Neutrophil (primary cell): ENCODE measurements around the gene KRTAP10-2.

Experiments
- H3K27ac ChIP-seq: fragments of 200-600 bp; sonication (generic); 2 replicates; pipeline ENCODE4 v1.5.1; 2016; ENCODE audit warnings: mild to moderate bottlenecking, moderate library complexity
- H3K27me3 ChIP-seq: fragments of 200-600 bp; sonication (generic); 2 replicates; pipeline ENCODE4 v1.6.0; 2016; ENCODE audit warnings: mild to moderate bottlenecking
- H3K36me3 ChIP-seq: fragments of 200-600 bp; sonication (generic); 2 replicates; pipeline ENCODE4 v1.5.1; 2017
- H3K4me1 ChIP-seq, 2 experiments: fragments of 200-600 bp in 1 of 2; sonication (generic) in 1 of 2; 1 replicate in 1 of 2; 2 replicates in 1 of 2; pipeline versions ENCODE4 v1.5.1 to v1.6.1; 2013 to 2016; ENCODE audit warnings: low read depth in 1 of 2, low read length in 1 of 2, mild to moderate bottlenecking in 1 of 2, moderate library complexity in 1 of 2; ENCODE audit not compliant: control insufficient read depth in 1 of 2, insufficient read depth in 1 of 2
- H3K4me3 ChIP-seq, 2 experiments: fragments of 200-600 bp in 1 of 2; sonication (generic) in 1 of 2; 1 replicate in 1 of 2; 2 replicates in 1 of 2; pipeline ENCODE4 v1.5.1; 2013 to 2016; ENCODE audit warnings: low read depth in 1 of 2, low read length in 1 of 2, mild to moderate bottlenecking in 1 of 2, moderate library complexity in 1 of 2
- H3K9me3 ChIP-seq: fragments of 200-600 bp; sonication (generic); 2 replicates; pipeline ENCODE4 v1.5.1; 2016
- CTCF ChIP-seq: fragments of 200-600 bp; sonication (generic); IDR thresholded peaks from 2 replicates; pipeline ENCODE4 v1.5.1; 2016; ENCODE audit warnings: antibody characterized with exemption

The KRTAP10-2 gene

GRCh38 chr21:44515359-44516165 is 35.7 kb downstream of the KRTAP10-2 start:
- no peak overlapping the region for H3K4me3 ChIP-seq
- H3K27ac ChIP-seq: peak overlapping the region; percentile 65
- peaks cover 27 to 52% of the 10 kb centered on the region in 2 experiments for H3K4me1 ChIP-seq
- no peaks in the 10 kb centered on the region for H3K36me3 ChIP-seq
- H3K27me3 ChIP-seq: peaks cover 6% of the 10 kb centered on the region
- no peak for TF ChIP-seq CTCF
- no peaks in the 10 kb centered on the region for H3K9me3 ChIP-seq

GRCh38 chr21:44514746-44515358 is 36.5 kb downstream of the KRTAP10-2 start:
- Histone ChIP-seq H3K27ac (peak overlapping the region; percentile 65), H3K4me1 (peaks cover 27 to 58% of the 10 kb centered on the region in 2 experiments), H3K9me3 (no peaks in the 10 kb centered on the region), H3K36me3 (no peaks in the 10 kb centered on the region), H3K27me3 (peaks cover 12% of the 10 kb centered on the region), H3K4me3 (no peak overlapping the region)
- TF ChIP-seq CTCF: no peak

- H3K36me3 ChIP-seq: no peaks in the 10 kb centered on the region
- H3K9me3 ChIP-seq: no peaks in the 10 kb centered on the region
- peaks cover 27 to 58% of the 10 kb centered on the region in 2 experiments for H3K4me1 ChIP-seq
- TF ChIP-seq CTCF: no peak
- H3K27ac ChIP-seq: peak overlapping the region; percentile 65
- peaks cover 16% of the 10 kb centered on the region for H3K27me3 ChIP-seq
- H3K4me3 ChIP-seq: no peak overlapping the region
Measured at GRCh38 chr21:44514218-44514520, 37.1 kb downstream of the KRTAP10-2 start.

GRCh38 chr21:44513389-44514217 is 37.7 kb downstream of the KRTAP10-2 start:
- Histone ChIP-seq H3K27me3 (peaks cover 21% of the 10 kb centered on the region), H3K4me1 (peaks cover 27 to 58% of the 10 kb centered on the region in 2 experiments), H3K9me3 (no peaks in the 10 kb centered on the region), H3K36me3 (no peaks in the 10 kb centered on the region), H3K4me3 (no peak overlapping the region), H3K27ac (peak overlapping the region; percentile 65)
- TF ChIP-seq CTCF: no peak

- H3K27me3 ChIP-seq: peaks cover 24% of the 10 kb centered on the region
- H3K27ac ChIP-seq: no peak overlapping the region
- H3K4me1 ChIP-seq: peaks cover 27 to 58% of the 10 kb centered on the region in 2 experiments
- TF ChIP-seq CTCF: no peak
- no peak overlapping the region for H3K4me3 ChIP-seq
- no peaks in the 10 kb centered on the region for H3K36me3 ChIP-seq
- H3K9me3 ChIP-seq: no peaks in the 10 kb centered on the region
Measured at GRCh38 chr21:44512496-44513388, 38.6 kb downstream of the KRTAP10-2 start.
